K562 (cell line): Measurements from ENCODE around the gene CBX8.

ENCODE experiments used
- KLF1 ChIP-seq: fragments of 450-650 bp; IDR thresholded peaks from 2 replicates; pipeline ENCODE4 v1.6.1; 2016; ENCODE audit warnings: missing genetic modification characterization, missing compliant biosample characterization
- SMARCA5 ChIP-seq: fragments of 450-650 bp; IDR thresholded peaks from 2 replicates; pipeline ENCODE4 v1.6.1; 2016
- ZNF785 ChIP-seq: fragments of 250-450 bp; sonication (Bioruptor Pico); IDR thresholded peaks from 2 replicates; pipeline ENCODE4 v1.4.0; 2020; ENCODE audit warnings: mild to moderate bottlenecking
- TF ChIP-seq, protein P1 (sequence below), 3 experiments: IDR thresholded peaks in 2 of 3; conservative IDR thresholded peaks in 1 of 3; 2 replicates each; pipeline ENCODE4 v1.5.1; 2011 to 2012; ENCODE audit warnings: low read length in 3 of 3, mild to moderate bottlenecking in 3 of 3, control low read depth in 2 of 3, improper control_type of control experiment in 1 of 3, inconsistent platforms in 1 of 3, low read depth in 1 of 3, mixed read lengths in 1 of 3, moderate library complexity in 1 of 3; ENCODE audit not compliant: insufficient read depth in 2 of 3
- TF ChIP-seq, protein P2 (sequence below), 2 experiments: fragments of 450-650 bp; formaldehyde crosslinking in 1 of 2; IDR thresholded peaks; 2 replicates each; pipeline versions ENCODE4 v1.4.0 to v1.6.1; 2014 to 2020; ENCODE audit warnings: mild to moderate bottlenecking in 2 of 2, borderline replicate concordance in 1 of 2, low read depth in 1 of 2

DNA sequence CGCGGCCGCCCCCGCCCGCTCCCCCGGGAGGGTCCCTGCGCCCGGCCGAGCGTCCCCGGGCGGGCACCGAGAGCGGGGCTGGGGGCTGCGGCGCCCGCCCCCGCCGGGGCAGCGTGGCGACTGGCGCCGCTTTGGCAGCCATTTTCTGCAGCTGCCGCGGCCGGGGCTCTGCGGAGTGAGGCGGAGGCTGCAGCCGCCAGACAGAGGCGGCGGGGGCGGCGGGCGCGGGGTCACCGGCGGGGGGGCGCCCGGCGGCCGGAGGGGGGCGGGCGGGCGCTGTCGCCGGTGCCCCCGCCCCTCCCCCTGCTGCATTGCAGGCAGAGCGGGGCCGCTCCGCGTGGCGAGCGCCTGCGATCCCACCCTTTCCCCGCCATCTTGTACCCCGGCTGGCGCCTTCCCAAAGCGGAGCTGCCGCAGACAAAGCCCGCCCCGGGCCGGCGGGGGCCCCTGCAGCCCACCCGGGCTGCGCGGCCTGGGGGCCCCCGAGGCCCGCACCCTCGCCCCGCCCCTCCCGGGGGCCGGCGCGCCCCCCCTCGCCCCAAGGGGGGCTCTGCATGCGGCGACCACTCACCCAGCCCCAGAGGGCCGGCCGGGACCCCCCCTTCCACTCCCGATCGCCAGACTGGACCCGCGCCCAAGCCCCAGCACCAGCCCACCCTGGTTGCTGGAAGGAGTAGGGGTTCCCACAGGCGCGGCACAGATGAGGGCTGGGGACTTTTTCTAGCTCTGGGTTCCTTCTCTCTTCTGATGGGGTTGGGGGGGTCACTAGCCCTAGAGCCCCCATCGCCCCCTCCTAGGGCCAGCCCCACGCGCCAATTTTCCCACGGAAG lies 16.6 kb upstream of the CBX8 start:
- TF ChIP-seq, protein P1, sequence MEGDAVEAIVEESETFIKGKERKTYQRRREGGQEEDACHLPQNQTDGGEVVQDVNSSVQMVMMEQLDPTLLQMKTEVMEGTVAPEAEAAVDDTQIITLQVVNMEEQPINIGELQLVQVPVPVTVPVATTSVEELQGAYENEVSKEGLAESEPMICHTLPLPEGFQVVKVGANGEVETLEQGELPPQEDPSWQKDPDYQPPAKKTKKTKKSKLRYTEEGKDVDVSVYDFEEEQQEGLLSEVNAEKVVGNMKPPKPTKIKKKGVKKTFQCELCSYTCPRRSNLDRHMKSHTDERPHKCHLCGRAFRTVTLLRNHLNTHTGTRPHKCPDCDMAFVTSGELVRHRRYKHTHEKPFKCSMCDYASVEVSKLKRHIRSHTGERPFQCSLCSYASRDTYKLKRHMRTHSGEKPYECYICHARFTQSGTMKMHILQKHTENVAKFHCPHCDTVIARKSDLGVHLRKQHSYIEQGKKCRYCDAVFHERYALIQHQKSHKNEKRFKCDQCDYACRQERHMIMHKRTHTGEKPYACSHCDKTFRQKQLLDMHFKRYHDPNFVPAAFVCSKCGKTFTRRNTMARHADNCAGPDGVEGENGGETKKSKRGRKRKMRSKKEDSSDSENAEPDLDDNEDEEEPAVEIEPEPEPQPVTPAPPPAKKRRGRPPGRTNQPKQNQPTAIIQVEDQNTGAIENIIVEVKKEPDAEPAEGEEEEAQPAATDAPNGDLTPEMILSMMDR (IDR thresholded peaks at IDR 0.05 in 2 of 3, conservative IDR thresholded peaks at IDR 0.05 in 1 of 3; ENCODE audit: insufficient read depth in 2 of 3, low read depth in 1 of 3, low read length in 3 of 3) = no peak
- TF ChIP-seq, protein P2, sequence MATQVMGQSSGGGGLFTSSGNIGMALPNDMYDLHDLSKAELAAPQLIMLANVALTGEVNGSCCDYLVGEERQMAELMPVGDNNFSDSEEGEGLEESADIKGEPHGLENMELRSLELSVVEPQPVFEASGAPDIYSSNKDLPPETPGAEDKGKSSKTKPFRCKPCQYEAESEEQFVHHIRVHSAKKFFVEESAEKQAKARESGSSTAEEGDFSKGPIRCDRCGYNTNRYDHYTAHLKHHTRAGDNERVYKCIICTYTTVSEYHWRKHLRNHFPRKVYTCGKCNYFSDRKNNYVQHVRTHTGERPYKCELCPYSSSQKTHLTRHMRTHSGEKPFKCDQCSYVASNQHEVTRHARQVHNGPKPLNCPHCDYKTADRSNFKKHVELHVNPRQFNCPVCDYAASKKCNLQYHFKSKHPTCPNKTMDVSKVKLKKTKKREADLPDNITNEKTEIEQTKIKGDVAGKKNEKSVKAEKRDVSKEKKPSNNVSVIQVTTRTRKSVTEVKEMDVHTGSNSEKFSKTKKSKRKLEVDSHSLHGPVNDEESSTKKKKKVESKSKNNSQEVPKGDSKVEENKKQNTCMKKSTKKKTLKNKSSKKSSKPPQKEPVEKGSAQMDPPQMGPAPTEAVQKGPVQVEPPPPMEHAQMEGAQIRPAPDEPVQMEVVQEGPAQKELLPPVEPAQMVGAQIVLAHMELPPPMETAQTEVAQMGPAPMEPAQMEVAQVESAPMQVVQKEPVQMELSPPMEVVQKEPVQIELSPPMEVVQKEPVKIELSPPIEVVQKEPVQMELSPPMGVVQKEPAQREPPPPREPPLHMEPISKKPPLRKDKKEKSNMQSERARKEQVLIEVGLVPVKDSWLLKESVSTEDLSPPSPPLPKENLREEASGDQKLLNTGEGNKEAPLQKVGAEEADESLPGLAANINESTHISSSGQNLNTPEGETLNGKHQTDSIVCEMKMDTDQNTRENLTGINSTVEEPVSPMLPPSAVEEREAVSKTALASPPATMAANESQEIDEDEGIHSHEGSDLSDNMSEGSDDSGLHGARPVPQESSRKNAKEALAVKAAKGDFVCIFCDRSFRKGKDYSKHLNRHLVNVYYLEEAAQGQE (IDR thresholded peaks at IDR 0.05; ENCODE audit: borderline replicate concordance) = no peak
- TF ChIP-seq, protein P2 (CRISPR knock-in tag; IDR thresholded peaks at IDR 0.05; ENCODE audit: low read depth) = no peak
- TF ChIP-seq KLF1 (tag) (no peak), ZNF785 (CRISPR knock-in tag) (no peak), SMARCA5 (no peak)
